A549 (cell line): ENCODE data around the gene C2orf69.

Experiments used
- CTCF ChIP-seq: fragments of >200 bp; sonication (Bioruptor Twin); formaldehyde crosslinking; IDR thresholded peaks from 3 replicates; pipeline ENCODE4 v1.5.1; 2016
- EP300 ChIP-seq, 2 experiments: fragments of >200 bp; sonication (Bioruptor Twin); formaldehyde crosslinking; IDR thresholded peaks; 2 replicates in 1 of 2; 3 replicates in 1 of 2; pipeline ENCODE4 v1.6.1; 2016 to 2017
- KDM5A ChIP-seq: fragments of 200-600 bp; sonication (generic); IDR thresholded peaks from 2 replicates; pipeline ENCODE4 v1.6.1; 2016; ENCODE audit warnings: antibody characterized with exemption, mild to moderate bottlenecking
- SMC3 ChIP-seq: fragments of >200 bp; sonication (Bioruptor Twin); formaldehyde crosslinking; IDR thresholded peaks from 3 replicates; pipeline ENCODE4 v1.6.1; 2018; ENCODE audit warnings: inconsistent platforms

DNA sequence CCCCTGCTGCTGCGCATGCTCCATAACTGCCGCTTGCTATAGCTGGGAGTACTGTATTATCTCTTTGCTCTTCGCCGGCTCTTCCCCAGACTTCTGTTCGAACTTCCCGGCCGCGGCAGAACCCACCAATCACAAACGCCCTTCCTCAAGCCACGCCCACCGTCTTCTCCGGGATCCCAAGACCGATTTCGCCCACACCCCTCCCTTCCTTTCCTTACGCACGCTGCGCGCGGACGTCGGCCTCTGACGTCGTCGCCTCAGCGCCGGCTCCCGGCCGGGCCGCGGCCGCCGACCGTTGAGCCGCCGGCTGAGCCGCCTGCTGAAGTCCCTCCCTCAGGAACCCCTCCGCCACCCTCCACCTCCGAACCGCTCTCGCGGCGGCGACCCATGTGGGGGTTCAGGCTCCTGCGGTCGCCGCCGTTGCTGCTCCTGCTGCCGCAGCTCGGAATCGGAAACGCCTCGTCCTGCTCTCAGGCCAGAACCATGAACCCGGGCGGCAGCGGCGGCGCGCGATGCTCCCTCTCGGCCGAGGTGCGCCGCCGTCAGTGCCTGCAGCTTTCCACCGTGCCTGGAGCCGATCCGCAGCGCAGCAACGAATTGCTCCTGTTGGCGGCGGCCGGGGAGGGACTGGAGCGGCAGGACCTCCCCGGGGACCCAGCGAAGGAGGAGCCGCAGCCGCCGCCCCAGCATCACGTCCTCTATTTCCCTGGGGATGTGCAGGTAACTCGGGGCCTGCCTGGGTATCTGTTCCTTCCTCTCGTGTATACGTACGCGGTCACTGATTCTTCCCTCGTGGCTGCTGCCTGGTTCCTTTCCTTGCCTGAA is at the start of gene C2orf69:
- TF ChIP-seq CTCF (no peak), SMC3 (no peak), EP300 (IDR thresholded peaks at IDR 0.05) (no peak), KDM5A (peak; percentile 75)
